GM23338 (cell line): ENCODE results near the gene ZBTB49.

Experiments
- CREB1 ChIP-seq: fragments of 250-450 bp; sonication (Bioruptor Pico); IDR thresholded peaks from 2 replicates; pipeline ENCODE4 v1.5.0; 2020; ENCODE audit warnings: low read depth, mild to moderate bottlenecking, moderate library complexity
- CTCF ChIP-seq, 2 experiments: fragments of 200-600 bp in 1 of 2; sonication (generic) in 1 of 2; conservative IDR thresholded peaks; 2 replicates each; pipeline versions ENCODE4 v1.5.1 to v1.6.1; 2016 to 2017; ENCODE audit warnings: antibody characterized with exemption in 2 of 2, low read depth in 2 of 2, mild to moderate bottlenecking in 2 of 2, moderate library complexity in 1 of 2
- EZH2 ChIP-seq: fragments of 200-600 bp; sonication (generic); IDR thresholded peaks from one replicate; pipeline ENCODE4 v1.8.0; 2017; ENCODE audit warnings: antibody characterized with exemption, mild to moderate bottlenecking, low read depth; ENCODE audit not compliant: unreplicated experiment
- EZH2phosphoT487 ChIP-seq: fragments of 200-600 bp; sonication (generic); IDR thresholded peaks from one replicate; pipeline ENCODE4 v1.8.1; 2018; ENCODE audit warnings: antibody characterized with exemption; ENCODE audit not compliant: unreplicated experiment
- JUNB ChIP-seq: IDR thresholded peaks from one replicate; pipeline ENCODE4 v1.6.1; 2016; ENCODE audit warnings: antibody characterized with exemption; ENCODE audit not compliant: unreplicated experiment
- POLR2AphosphoS5 ChIP-seq: IDR thresholded peaks from 2 replicates; pipeline ENCODE4 v1.6.1; 2016; ENCODE audit warnings: antibody characterized with exemption, low read depth
- REST ChIP-seq: IDR thresholded peaks from one replicate; pipeline ENCODE4 v1.6.1; 2018; ENCODE audit warnings: antibody characterized with exemption; ENCODE audit not compliant: unreplicated experiment
- STAT1 ChIP-seq: IDR thresholded peaks from one replicate; pipeline ENCODE4 v1.6.1; 2016; ENCODE audit warnings: antibody characterized with exemption; ENCODE audit not compliant: unreplicated experiment
- ZNF114 ChIP-seq: fragments of 250-450 bp; sonication (Bioruptor Pico); IDR thresholded peaks from 2 replicates; pipeline ENCODE4 v1.5.0; 2020; ENCODE audit warnings: mild to moderate bottlenecking, moderate library complexity
- ZNF331 ChIP-seq: fragments of 250-450 bp; sonication (Bioruptor Pico); IDR thresholded peaks from 2 replicates; pipeline ENCODE4 v1.5.0; 2020; ENCODE audit warnings: low read depth, mild to moderate bottlenecking, moderate library complexity

GRCh38 chr4:4248885-4249203, 41.2 kb upstream of the ZBTB49 start:
- TF ChIP-seq CTCF (conservative IDR thresholded peaks at IDR 0.05; ENCODE audit: low read depth in 2 of 2): no peak
- TF ChIP-seq EZH2: no peak
- TF ChIP-seq POLR2AphosphoS5: no peak
- no peak for TF ChIP-seq EZH2phosphoT487
- TF ChIP-seq CREB1 (CRISPR knock-in tag): no peak
- TF ChIP-seq JUNB: no peak
- no peak for TF ChIP-seq ZNF114 (CRISPR knock-in tag)
- TF ChIP-seq REST: no peak
- no peak for TF ChIP-seq ZNF331 (CRISPR knock-in tag)
- no peak for TF ChIP-seq STAT1
